Measurements from ENCODE around the gene GALNT18. TPM values are rescaled to one million over a fixed set of nuclear protein-coding genes. Genes with fewer than 3 reads are reported as not detected.
A peak's percentile ranks its signal among the peaks of the same experiment; 100 is the strongest.

The GALNT18 gene
- total RNA-seq, 1 donor, result 2.4 TPM

- TF ChIP-seq CTCF (IDR thresholded peaks at IDR 0.05; ENCODE audit: insufficient read depth, low read length), result no peak
- DNase-seq (ENCODE audit: low read depth), result no peak
- H3K4me3 ChIP-seq (ENCODE audit: low read depth, low read length), result no peak overlapping the region
Observed at GRCh38 chr11:11586465-11586864, 35.3 kb downstream of the GALNT18 start.

- peak; percentile 44 for DNase-seq (ENCODE audit: low read depth)
- no peak for TF ChIP-seq CTCF (IDR thresholded peaks at IDR 0.05; ENCODE audit: insufficient read depth, low read length)
- no peak overlapping the region for H3K4me3 ChIP-seq (ENCODE audit: low read depth, low read length)
Observed at GRCh38 chr11:11584937-11585336, 36.9 kb downstream of the GALNT18 start.

- DNase-seq (ENCODE audit: low read depth), result peak; percentile 72
- no peak overlapping the region for H3K4me3 ChIP-seq (ENCODE audit: low read depth, low read length)
- no peak for TF ChIP-seq CTCF (IDR thresholded peaks at IDR 0.05; ENCODE audit: insufficient read depth, low read length)
Observed at GRCh38 chr11:11584530-11584810, 37.3 kb downstream of the GALNT18 start.

DNA sequence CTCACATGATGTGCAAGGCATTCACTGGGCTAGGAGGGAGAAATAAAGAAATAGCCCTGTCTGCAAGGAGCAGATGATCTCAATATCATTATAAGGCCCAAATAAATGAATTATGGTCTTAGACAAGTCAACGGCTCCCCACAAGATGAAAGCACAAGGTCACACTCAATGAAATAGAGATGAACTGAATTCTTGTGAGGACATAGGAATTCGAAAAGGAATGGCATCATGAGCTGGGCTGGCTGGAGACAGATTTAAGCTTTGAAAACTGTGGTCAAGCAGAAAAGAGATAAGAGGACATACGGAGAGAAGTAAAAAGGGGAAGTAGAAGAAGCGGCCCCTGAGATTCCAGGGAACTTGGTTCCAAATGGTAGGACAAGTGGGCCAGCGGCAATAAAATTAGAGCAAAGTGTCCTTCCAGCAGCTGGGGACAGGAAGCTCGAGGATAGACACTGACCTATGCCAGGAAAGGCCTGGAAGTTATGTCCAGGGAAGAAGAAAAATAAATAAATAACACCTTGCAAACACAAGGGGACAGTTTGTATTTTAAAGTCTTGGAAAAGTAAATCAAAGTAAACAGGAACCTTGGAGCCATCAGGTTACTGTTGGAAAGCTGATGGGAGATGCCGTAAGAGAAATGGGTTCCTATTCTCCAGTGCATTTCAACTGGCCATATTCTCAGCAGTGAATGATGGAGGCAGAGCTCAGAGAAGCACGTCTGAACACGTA, 37.8 kb downstream of the GALNT18 start:
- no peak for TF ChIP-seq CTCF (IDR thresholded peaks at IDR 0.05; ENCODE audit: insufficient read depth, low read length)
- DNase-seq (ENCODE audit: low read depth), result no peak
- no peak overlapping the region for H3K4me3 ChIP-seq (ENCODE audit: low read depth, low read length)

- no peak overlapping the region for H3K4me3 ChIP-seq (ENCODE audit: low read depth, low read length)
- TF ChIP-seq CTCF (IDR thresholded peaks at IDR 0.05; ENCODE audit: insufficient read depth, low read length), result no peak
- peak; percentile 16 for DNase-seq (ENCODE audit: low read depth)
Observed at GRCh38 chr11:11582011-11582701, 39.6 kb downstream of the GALNT18 start.

DNA sequence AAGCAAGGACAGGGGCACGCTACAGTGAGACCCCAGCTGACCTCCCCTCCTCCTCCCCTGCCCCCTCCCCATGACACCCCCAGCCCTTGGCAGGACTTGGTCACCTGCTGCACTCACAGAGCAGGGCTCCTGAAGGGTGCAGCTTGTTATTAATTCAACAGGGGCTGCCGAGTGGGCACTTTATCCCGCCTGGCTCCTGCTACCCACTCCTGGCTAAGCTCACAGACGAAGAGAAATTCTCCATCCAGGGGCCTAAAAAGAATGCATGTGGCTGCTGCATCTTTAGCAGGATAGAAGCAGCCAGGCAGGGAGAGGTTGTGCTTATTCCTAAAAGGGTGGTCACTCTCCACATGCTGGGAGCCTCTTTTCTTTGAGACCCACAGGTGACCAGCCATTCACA, 40.3 kb downstream of the GALNT18 start:
- DNase-seq (ENCODE audit: low read depth), result no peak
- no peak for TF ChIP-seq CTCF (IDR thresholded peaks at IDR 0.05; ENCODE audit: insufficient read depth, low read length)
- H3K4me3 ChIP-seq (ENCODE audit: low read depth, low read length), result no peak overlapping the region
